H1 (cell line): ENCODE data around the gene CAMK1G. TPM values are rescaled to one million over a fixed set of nuclear protein-coding genes. Genes with fewer than 3 reads are reported as not detected.

Source experiments
- CTCF ChIA-PET: fragments of 300-600 bp; sonication (Branson Sonifier 250); formaldehyde crosslinking; loops from one replicate; lab custom pipeline; 2021; ENCODE audit not compliant: partially characterized antibody; lab: Charles Lee
- POLR2A ChIA-PET: fragments of 300-600 bp; sonication (Branson Sonifier 250); formaldehyde crosslinking; loops from one replicate; lab custom pipeline; 2021; ENCODE audit warnings: inconsistent platforms; ENCODE audit not compliant: partially characterized antibody; lab: Charles Lee
- DNase-seq, 2 experiments: peaks; one replicate each; pipeline versions ENCODE4 v3.0.0 to v3.0.0-alpha.2; 2010 to 2022; ENCODE audit warnings: low spot score in 2 of 2, low read depth in 1 of 2, mixed read lengths in 1 of 2
- FAIRE-seq: peaks from 2 replicates; lab custom pipeline; 2011; peaks lifted over from hg19 to GRCh38; lab: Jason Lieb, UNC
- H2AFZ ChIP-seq: 2 replicates; pipeline ENCODE4 v1.8.1; 2012; ENCODE audit warnings: low read length, inconsistent platforms
- H2AK5ac ChIP-seq: 2 replicates; pipeline ENCODE4 v1.6.1; 2013; ENCODE audit warnings: low read depth, low read length
- H2BK120ac ChIP-seq: replicated peaks from 2 replicates; pipeline ENCODE3; 2013; ENCODE audit warnings: low read depth, low read length, inconsistent platforms
- H2BK12ac ChIP-seq: 2 replicates; pipeline ENCODE4 v1.6.1; 2013; ENCODE audit warnings: low read depth, low read length
- H2BK15ac ChIP-seq: 2 replicates; pipeline ENCODE4 v1.6.1; 2013; ENCODE audit warnings: low read length
- H2BK20ac ChIP-seq: 2 replicates; pipeline ENCODE4 v1.6.1; 2013; ENCODE audit warnings: low read length
- H2BK5ac ChIP-seq: 2 replicates; pipeline ENCODE4 v1.6.1; 2013; ENCODE audit warnings: low read depth, low read length
- H3K14ac ChIP-seq: 2 replicates; pipeline ENCODE4 v1.6.1; 2013; ENCODE audit warnings: inconsistent platforms; ENCODE audit not compliant: insufficient read length
- H3K18ac ChIP-seq: 2 replicates; pipeline ENCODE4 v1.6.1; 2013; ENCODE audit warnings: low read length; ENCODE audit errors: extremely low read depth
- H3K23ac ChIP-seq: 2 replicates; pipeline ENCODE4 v1.6.1; 2013; ENCODE audit warnings: inconsistent platforms; ENCODE audit not compliant: insufficient read length
- H3K23me2 ChIP-seq: 2 replicates; pipeline ENCODE4 v1.6.1; 2013; ENCODE audit warnings: low read depth, low read length
- H3K27ac ChIP-seq: 2 replicates; pipeline ENCODE4 v1.6.1; 2011; ENCODE audit warnings: low read depth, low read length, inconsistent platforms
- H3K27me3 ChIP-seq, 4 experiments: replicated peaks in 1 of 4; 1 replicate in 1 of 4; 2 replicates in 3 of 4; pipeline versions ENCODE4 v1.6.1 to v1.8.1; 2011 to 2013; ENCODE audit warnings: low read length in 3 of 4, mild to moderate bottlenecking in 3 of 4, inconsistent platforms in 2 of 4, mixed read lengths in 2 of 4, moderate library complexity in 1 of 4; ENCODE audit not compliant: control insufficient read depth in 3 of 4, insufficient read depth in 3 of 4; ENCODE audit errors: extremely low read depth in 1 of 4
- H3K36me3 ChIP-seq, 4 experiments: 2 replicates each; pipeline versions ENCODE4 v1.6.1 to v1.8.1; 2011 to 2013; ENCODE audit warnings: mild to moderate bottlenecking in 4 of 4, low read length in 3 of 4, moderate library complexity in 2 of 4, control low read depth in 1 of 4, inconsistent platforms in 1 of 4; ENCODE audit not compliant: insufficient read depth in 4 of 4, control insufficient read depth in 2 of 4
- H3K4ac ChIP-seq: replicated peaks from 2 replicates; pipeline ENCODE3; 2013; ENCODE audit warnings: low read length, low read depth, mixed read lengths, inconsistent platforms; ENCODE audit not compliant: insufficient read length
- H3K4me1 ChIP-seq, 4 experiments: replicated peaks in 1 of 4; 1 replicate in 1 of 4; 2 replicates in 3 of 4; pipeline versions ENCODE4 v1.6.1 to v1.8.1; 2011 to 2013; ENCODE audit warnings: low read length in 3 of 4, inconsistent platforms in 2 of 4, mixed read lengths in 1 of 4; ENCODE audit not compliant: insufficient read depth in 4 of 4, control insufficient read depth in 3 of 4
- H3K4me2 ChIP-seq, 2 experiments: 2 replicates each; pipeline versions ENCODE4 v1.6.1 to v1.8.1; 2011 to 2013; ENCODE audit warnings: low read depth in 2 of 2, low read length in 2 of 2, control low read depth in 1 of 2, inconsistent platforms in 1 of 2, mild to moderate bottlenecking in 1 of 2; ENCODE audit not compliant: insufficient read depth in 1 of 2
- H3K4me3 ChIP-seq, 4 experiments: fragments of 200-600, 300-600 bp in 1 of 4; sonication (generic), shearing (Covaris generic), sonication (Bioruptor Twin) in 1 of 4; 2 replicates each; pipeline versions ENCODE4 v1.5.1 to v1.8.1; 2011 to 2016; ENCODE audit warnings: low read length in 4 of 4, low read depth in 3 of 4, control low read depth in 2 of 4, inconsistent platforms in 2 of 4, mild to moderate bottlenecking in 2 of 4, mixed read lengths in 1 of 4, moderate library complexity in 1 of 4; ENCODE audit not compliant: insufficient read depth in 2 of 4; ENCODE audit errors: extremely low read depth in 1 of 4
- H3K56ac ChIP-seq: replicated peaks from 2 replicates; pipeline ENCODE3; 2013; ENCODE audit warnings: low read depth, mild to moderate bottlenecking, mixed read lengths, low read length, inconsistent platforms; ENCODE audit not compliant: insufficient read length
- H3K79me1 ChIP-seq: 2 replicates; pipeline ENCODE4 v1.6.1; 2013; ENCODE audit warnings: low read depth, low read length, control low read depth
- H3K79me2 ChIP-seq, 2 experiments: 2 replicates each; pipeline versions ENCODE4 v1.6.1 to v1.8.1; 2012 to 2013; ENCODE audit warnings: low read length in 2 of 2, mild to moderate bottlenecking in 2 of 2, inconsistent platforms in 1 of 2; ENCODE audit not compliant: insufficient read depth in 2 of 2, control insufficient read depth in 1 of 2
- H3K9ac ChIP-seq, 4 experiments: replicated peaks in 1 of 4; 1 replicate in 1 of 4; 2 replicates in 3 of 4; pipeline versions ENCODE4 v1.6.1 to v1.8.1; 2011 to 2013; ENCODE audit warnings: low read depth in 3 of 4, low read length in 3 of 4, control low read depth in 2 of 4, mild to moderate bottlenecking in 2 of 4, moderate library complexity in 2 of 4, inconsistent platforms in 1 of 4; ENCODE audit errors: extremely low read depth in 1 of 4
- H3K9me3 ChIP-seq, 2 experiments: 2 replicates each; pipeline versions ENCODE4 v1.6.1 to v1.8.1; 2012 to 2013; ENCODE audit warnings: mild to moderate bottlenecking in 2 of 2, moderate library complexity in 2 of 2, control low read depth in 1 of 2, inconsistent platforms in 1 of 2, low read depth in 1 of 2, low read length in 1 of 2, mixed read lengths in 1 of 2; ENCODE audit not compliant: insufficient read depth in 2 of 2
- H4K20me1 ChIP-seq, 2 experiments: replicated peaks in 1 of 2; 2 replicates each; pipeline versions ENCODE3 to v1.8.1; 2011 to 2013; ENCODE audit warnings: inconsistent platforms in 2 of 2, low read length in 2 of 2, mild to moderate bottlenecking in 1 of 2; ENCODE audit not compliant: insufficient read depth in 2 of 2, control insufficient read depth in 1 of 2
- H4K5ac ChIP-seq: 2 replicates; pipeline ENCODE4 v1.6.1; 2013; ENCODE audit warnings: low read length, low read depth, mixed read lengths, inconsistent platforms; ENCODE audit not compliant: insufficient read length
- H4K8ac ChIP-seq: 2 replicates; pipeline ENCODE4 v1.8.0; 2013; ENCODE audit warnings: mild to moderate bottlenecking, moderate library complexity, low read length, inconsistent platforms; ENCODE audit not compliant: insufficient read depth; ENCODE audit errors: extremely low read depth
- H4K91ac ChIP-seq: replicated peaks from 2 replicates; pipeline ENCODE3; 2013; ENCODE audit warnings: low read length, mixed read lengths, inconsistent platforms; ENCODE audit not compliant: insufficient read length
- CHD2 ChIP-seq: IDR thresholded peaks from 2 replicates; pipeline ENCODE4 v1.6.1; 2012; ENCODE audit warnings: low read length, improper control_type of control experiment
- CTCF ChIP-seq, 3 experiments: IDR thresholded peaks; 1 replicate in 2 of 3; 2 replicates in 1 of 3; pipeline versions ENCODE4 v1.5.1 to v1.6.1; 2011; ENCODE audit warnings: low read length in 3 of 3, mild to moderate bottlenecking in 3 of 3, inconsistent platforms in 2 of 3, low read depth in 1 of 3, moderate library complexity in 1 of 3; ENCODE audit not compliant: insufficient read depth in 1 of 3; ENCODE audit errors: control extremely low read depth in 1 of 3
- RAD21 ChIP-seq, 2 experiments: IDR thresholded peaks in 1 of 2; conservative IDR thresholded peaks in 1 of 2; 2 replicates each; pipeline ENCODE4 v1.6.1; 2011; ENCODE audit warnings: low read depth in 2 of 2, low read length in 2 of 2, improper control_type of control experiment in 1 of 2, inconsistent platforms in 1 of 2, mild to moderate bottlenecking in 1 of 2, moderate library complexity in 1 of 2
- SIRT6 ChIP-seq: IDR thresholded peaks from one replicate; pipeline ENCODE4 v1.7.1; 2012; ENCODE audit warnings: low read length, inconsistent platforms
- SP1 ChIP-seq: IDR thresholded peaks from 2 replicates; pipeline ENCODE4 v1.6.1; 2011; ENCODE audit warnings: low read depth, low read length
- SP2 ChIP-seq: IDR thresholded peaks from 2 replicates; pipeline ENCODE4 v1.6.1; 2012; ENCODE audit warnings: mild to moderate bottlenecking, low read length, inconsistent platforms
- ZNF274 ChIP-seq: IDR thresholded peaks from 2 replicates; pipeline ENCODE4 v1.7.0; 2012; ENCODE audit warnings: low read length, borderline replicate concordance; ENCODE audit errors: extremely low read depth
- WGBS, 2 experiments: shearing (Covaris generic) in 1 of 2; methylation state at CpG; one replicate each; pipeline versions ENCODE4 v1.1.6 to v1.1.7; 2013 to 2015; ENCODE audit warnings: low lambda C conversion rate in 2 of 2, mixed read lengths in 2 of 2, inconsistent platforms in 1 of 2, low coverage in 1 of 2, missing lambda C conversion rate in 1 of 2; ENCODE audit not compliant: insufficient replicate concordance in 2 of 2, insufficient coverage in 1 of 2, insufficient read length in 1 of 2; ENCODE audit errors: extremely low coverage in 1 of 2, missing lambda C conversion rate in 1 of 2; 5-methylcytosine and 5-hydroxymethylcytosine counted together
- polyA plus RNA-seq, 7 experiments: library from polyadenylated mRNA; depleted of rRNA in 3 of 7; stranded (reverse) in 5 of 7; unstranded in 2 of 7; fragments of >200 nt in 5 of 7; fragments of 200-250 nt in 2 of 7; gene quantifications; 1 replicate in 5 of 7; 2 replicates in 1 of 7; 4 replicates in 1 of 7; pipeline versions ENCODE4 v1.2.1 to v1.2.3, GENCODE V29; 2011 to 2013; ENCODE audit warnings: missing spikeins in 2 of 7, mixed read lengths in 2 of 7
- total RNA-seq: library from RNA; stranded (reverse); fragmentation: NEBNext Ultra II Directional; extraction: Animal tissue kit (Norgen Biotek cat#: 25700); gene quantifications from 2 replicates; pipeline ENCODE4 v1.2.1, GENCODE V29; 2021

The CAMK1G gene
- total and polyA plus RNA-seq, 2 of the 8 experiments (the other 6 are each of a cell fraction or from before 2014, with no cell fraction given), result 1.00 to 1.0 TPM

GRCh38 chr1:209590405-209590804 is 6.9 kb downstream of the CAMK1G start:
- POLR2A ChIA-PET, result no interaction called here
- CTCF ChIA-PET, result interaction anchor here (0.7 to 27.8 kb wide), 32 partner anchors 8 to 388 kb away, joined by 3 to 636 read pairs (median 6); partner anchors contain the start of gene G0S2
- no peaks in the 10 kb centered on the region for H3K79me2 ChIP-seq
- 55% methylated on average over 6 of the region's 6 CpGs; no CpG with 5 or more reads in 1 of the 2 experiments for WGBS, 2 experiments
- no peak overlapping the region for H3K18ac ChIP-seq
- H3K23ac ChIP-seq, result no peak overlapping the region
- H2AK5ac ChIP-seq, result no peak overlapping the region
- no peaks in the 10 kb centered on the region for H3K36me3 ChIP-seq
- no peaks in the 10 kb centered on the region; the same call in 1 of the 2 replicates for H3K23me2 ChIP-seq
- H3K27me3 ChIP-seq, result peaks cover 0 to 14% (median 10%) of the 10 kb centered on the region in 4 experiments; a peak in 6 of 7 replicates
- H2BK20ac ChIP-seq, result no peak overlapping the region
- no peak overlapping the region for H3K27ac ChIP-seq
- TF ChIP-seq CHD2 (no peak), RAD21 (IDR thresholded peaks at IDR 0.05 in 1 of 2, conservative IDR thresholded peaks at IDR 0.05 in 1 of 2; ENCODE audit: low read depth in 2 of 2, low read length in 2 of 2) (peak; percentile 39 to 52; a peak in 3 of 4 replicates), SIRT6 (no peak), SP1 (no peak), CTCF (IDR thresholded peaks at IDR 0.05; ENCODE audit: control extremely low read depth in 1 of 3, insufficient read depth in 1 of 3, low read depth in 1 of 3, low read length in 3 of 3) (peak; percentile 55 to 65 (median 57)), SP2 (no peak), ZNF274 (no peak)
- H4K91ac ChIP-seq, result no peak overlapping the region
- no peak overlapping the region for H3K4me3 ChIP-seq
- no peak overlapping the region for H3K9ac ChIP-seq
- no peak overlapping the region for H2BK15ac ChIP-seq
- H4K20me1 ChIP-seq, result no peaks in the 10 kb centered on the region
- no peak overlapping the region for H2BK120ac ChIP-seq
- H3K4me2 ChIP-seq, result no peak overlapping the region
- no peak overlapping the region for H2BK5ac ChIP-seq
- no peaks in the 10 kb centered on the region for H3K79me1 ChIP-seq
- H3K14ac ChIP-seq, result no peak overlapping the region
- no peak overlapping the region for H3K56ac ChIP-seq
- no peak overlapping the region for H4K8ac ChIP-seq
- peak; percentile 39 for FAIRE-seq
- DNase-seq, result peak; percentile 9 to 52
- H3K4ac ChIP-seq, result no peak overlapping the region
- peaks cover 0 to 11% (median 7%) of the 10 kb centered on the region in 4 experiments; a peak in 4 of 7 replicates for H3K4me1 ChIP-seq
- H2AFZ ChIP-seq, result no peak overlapping the region
- H4K5ac ChIP-seq, result no peak overlapping the region
- H2BK12ac ChIP-seq, result no peak overlapping the region
- H3K9me3 ChIP-seq, result no peaks in the 10 kb centered on the region
